ENCODE measurements around the gene SAYSD1. TPM values are rescaled to one million over a fixed set of nuclear protein-coding genes. Genes with fewer than 3 reads are reported as not detected.

The SAYSD1 gene
- total and polyA plus RNA-seq, 9 of the 15 experiments (the other 6 are each of a cell fraction or from before 2014, with no cell fraction given) = 3.5 to 19.1 (median 12.4) TPM

GRCh38 chr6:39114704-39115599 lies at the start of gene SAYSD1 (continued):
- TF ChIP-seq TSHZ1 (CRISPR knock-in tag; IDR thresholded peaks at IDR 0.05) (no peak), ZNF586 (CRISPR knock-in tag; conservative IDR thresholded peaks at IDR 0.05) (no peak), NCOR1 (IDR thresholded peaks at IDR 0.05) (no peak), ELK3 (CRISPR knock-in tag; IDR thresholded peaks at IDR 0.05) (no peak), SMC3 (conservative IDR thresholded peaks at IDR 0.05; ENCODE audit: insufficient read depth, low read depth, low read length) (no peak), FOS (IDR thresholded peaks at IDR 0.05; ENCODE audit: extremely low read depth, insufficient read length) (no peak), HEY1 (CRISPR knock-in tag; IDR thresholded peaks at IDR 0.05; ENCODE audit: borderline replicate concordance) (no peak), ZNF408 (CRISPR knock-in tag; IDR thresholded peaks at IDR 0.05; ENCODE audit: low read depth) (no peak), SMAD2 (IDR thresholded peaks at IDR 0.05; ENCODE audit: low read depth, low read length) (no peak), ZNF57 (CRISPR knock-in tag; IDR thresholded peaks at IDR 0.05) (0 out of 2 replicates have a peak, but pooled peaks have one; percentile 59)
- TF ChIP-seq, protein P1, sequence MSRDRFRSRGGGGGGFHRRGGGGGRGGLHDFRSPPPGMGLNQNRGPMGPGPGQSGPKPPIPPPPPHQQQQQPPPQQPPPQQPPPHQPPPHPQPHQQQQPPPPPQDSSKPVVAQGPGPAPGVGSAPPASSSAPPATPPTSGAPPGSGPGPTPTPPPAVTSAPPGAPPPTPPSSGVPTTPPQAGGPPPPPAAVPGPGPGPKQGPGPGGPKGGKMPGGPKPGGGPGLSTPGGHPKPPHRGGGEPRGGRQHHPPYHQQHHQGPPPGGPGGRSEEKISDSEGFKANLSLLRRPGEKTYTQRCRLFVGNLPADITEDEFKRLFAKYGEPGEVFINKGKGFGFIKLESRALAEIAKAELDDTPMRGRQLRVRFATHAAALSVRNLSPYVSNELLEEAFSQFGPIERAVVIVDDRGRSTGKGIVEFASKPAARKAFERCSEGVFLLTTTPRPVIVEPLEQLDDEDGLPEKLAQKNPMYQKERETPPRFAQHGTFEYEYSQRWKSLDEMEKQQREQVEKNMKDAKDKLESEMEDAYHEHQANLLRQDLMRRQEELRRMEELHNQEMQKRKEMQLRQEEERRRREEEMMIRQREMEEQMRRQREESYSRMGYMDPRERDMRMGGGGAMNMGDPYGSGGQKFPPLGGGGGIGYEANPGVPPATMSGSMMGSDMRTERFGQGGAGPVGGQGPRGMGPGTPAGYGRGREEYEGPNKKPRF (IDR thresholded peaks at IDR 0.05; ENCODE audit: low read depth, low read length) = no peak
- TF ChIP-seq, protein P2, sequence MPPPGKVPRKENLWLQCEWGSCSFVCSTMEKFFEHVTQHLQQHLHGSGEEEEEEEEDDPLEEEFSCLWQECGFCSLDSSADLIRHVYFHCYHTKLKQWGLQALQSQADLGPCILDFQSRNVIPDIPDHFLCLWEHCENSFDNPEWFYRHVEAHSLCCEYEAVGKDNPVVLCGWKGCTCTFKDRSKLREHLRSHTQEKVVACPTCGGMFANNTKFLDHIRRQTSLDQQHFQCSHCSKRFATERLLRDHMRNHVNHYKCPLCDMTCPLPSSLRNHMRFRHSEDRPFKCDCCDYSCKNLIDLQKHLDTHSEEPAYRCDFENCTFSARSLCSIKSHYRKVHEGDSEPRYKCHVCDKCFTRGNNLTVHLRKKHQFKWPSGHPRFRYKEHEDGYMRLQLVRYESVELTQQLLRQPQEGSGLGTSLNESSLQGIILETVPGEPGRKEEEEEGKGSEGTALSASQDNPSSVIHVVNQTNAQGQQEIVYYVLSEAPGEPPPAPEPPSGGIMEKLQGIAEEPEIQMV (tag; conservative IDR thresholded peaks at IDR 0.05; ENCODE audit: low read depth) = no peak
- TF ChIP-seq, protein P3, sequence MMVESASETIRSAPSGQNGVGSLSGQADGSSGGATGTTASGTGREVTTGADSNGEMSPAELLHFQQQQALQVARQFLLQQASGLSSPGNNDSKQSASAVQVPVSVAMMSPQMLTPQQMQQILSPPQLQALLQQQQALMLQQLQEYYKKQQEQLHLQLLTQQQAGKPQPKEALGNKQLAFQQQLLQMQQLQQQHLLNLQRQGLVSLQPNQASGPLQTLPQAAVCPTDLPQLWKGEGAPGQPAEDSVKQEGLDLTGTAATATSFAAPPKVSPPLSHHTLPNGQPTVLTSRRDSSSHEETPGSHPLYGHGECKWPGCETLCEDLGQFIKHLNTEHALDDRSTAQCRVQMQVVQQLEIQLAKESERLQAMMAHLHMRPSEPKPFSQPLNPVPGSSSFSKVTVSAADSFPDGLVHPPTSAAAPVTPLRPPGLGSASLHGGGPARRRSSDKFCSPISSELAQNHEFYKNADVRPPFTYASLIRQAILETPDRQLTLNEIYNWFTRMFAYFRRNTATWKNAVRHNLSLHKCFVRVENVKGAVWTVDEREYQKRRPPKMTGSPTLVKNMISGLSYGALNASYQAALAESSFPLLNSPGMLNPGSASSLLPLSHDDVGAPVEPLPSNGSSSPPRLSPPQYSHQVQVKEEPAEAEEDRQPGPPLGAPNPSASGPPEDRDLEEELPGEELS (CRISPR knock-in tag; IDR thresholded peaks at IDR 0.05; ENCODE audit: borderline replicate concordance) = peak; percentile 78; the same call in 1 of the 2 replicates
- TF ChIP-seq, protein P4, sequence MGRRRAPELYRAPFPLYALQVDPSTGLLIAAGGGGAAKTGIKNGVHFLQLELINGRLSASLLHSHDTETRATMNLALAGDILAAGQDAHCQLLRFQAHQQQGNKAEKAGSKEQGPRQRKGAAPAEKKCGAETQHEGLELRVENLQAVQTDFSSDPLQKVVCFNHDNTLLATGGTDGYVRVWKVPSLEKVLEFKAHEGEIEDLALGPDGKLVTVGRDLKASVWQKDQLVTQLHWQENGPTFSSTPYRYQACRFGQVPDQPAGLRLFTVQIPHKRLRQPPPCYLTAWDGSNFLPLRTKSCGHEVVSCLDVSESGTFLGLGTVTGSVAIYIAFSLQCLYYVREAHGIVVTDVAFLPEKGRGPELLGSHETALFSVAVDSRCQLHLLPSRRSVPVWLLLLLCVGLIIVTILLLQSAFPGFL (CRISPR knock-in tag; IDR thresholded peaks at IDR 0.05) = 0 out of 2 replicates have a peak, but pooled peaks have one; percentile 27
